ENCODE data around the gene TMA16. TPM values are rescaled to one million over a fixed set of nuclear protein-coding genes. Genes with fewer than 3 reads are reported as not detected.

The TMA16 gene
- total and polyA plus RNA-seq, 2 of the 8 experiments (the other 6 are each of a cell fraction or from before 2014, with no cell fraction given): 8.0 to 64.2 TPM

GRCh38 chr4:163527172-163527571, 32.7 kb downstream of the TMA16 start (continued):
- TF ChIP-seq ZNF274 (IDR thresholded peaks at IDR 0.05; ENCODE audit: borderline replicate concordance, extremely low read depth, low read length) (no peak), YY1 (IDR thresholded peaks at IDR 0.05; ENCODE audit: low read depth, low read length) (no peak), HDAC2 (IDR thresholded peaks at IDR 0.05; ENCODE audit: borderline replicate concordance in 1 of 2, low read depth in 2 of 2, low read length in 2 of 2) (no peak), MAFK (IDR thresholded peaks at IDR 0.05; ENCODE audit: low read depth, low read length) (no peak), E2F6 (IDR thresholded peaks at IDR 0.05) (no peak)
